Measurements from ENCODE around the gene FRY.
"Not testable (repeated sequence)": the region's sequence is repeated elsewhere in the genome, so short reads cannot be mapped to it uniquely, and the experiment has no call there.

Gene FRY

GRCh38 chr13:32044446-32044845 is 12.9 kb downstream of the FRY start:
- DNase-seq = no peak

- DNase-seq = no peak
Observed at GRCh38 chr13:32045537-32045936, 14.0 kb downstream of the FRY start.

- DNase-seq = peak; percentile 22
Observed at GRCh38 chr13:32045982-32046785, 14.6 kb downstream of the FRY start.

GRCh38 chr13:32047088-32047487 is 15.5 kb downstream of the FRY start:
- DNase-seq = no peak

- DNase-seq = peak; percentile 6
Observed at GRCh38 chr13:32047793-32048192, 16.2 kb downstream of the FRY start.

- no peak for DNase-seq
Observed at GRCh38 chr13:32048816-32049215, 17.2 kb downstream of the FRY start.

- DNase-seq = no peak
Observed at GRCh38 chr13:32051156-32051555, 19.6 kb downstream of the FRY start.

- no peak for DNase-seq
Observed at GRCh38 chr13:32056316-32056715, 24.7 kb downstream of the FRY start.

GRCh38 chr13:32057325-32057724 is 25.8 kb downstream of the FRY start:
- not testable (repeated sequence) for DNase-seq

GRCh38 chr13:32059511-32059984 is 28.0 kb downstream of the FRY start:
- no peak for DNase-seq

GRCh38 chr13:32060401-32060878 is 28.9 kb downstream of the FRY start:
- DNase-seq = no peak

- DNase-seq = no peak
Observed at GRCh38 chr13:32063619-32064233, 32.2 kb downstream of the FRY start.

- DNase-seq = no peak
Observed at GRCh38 chr13:32067149-32067961, 35.8 kb downstream of the FRY start.

GRCh38 chr13:32068255-32068654 is 36.7 kb downstream of the FRY start:
- DNase-seq = no peak

- DNase-seq = no peak
Observed at GRCh38 chr13:32073180-32073864, 41.7 kb downstream of the FRY start.

GRCh38 chr13:32075170-32075851 is 43.7 kb downstream of the FRY start:
- DNase-seq = no peak

GRCh38 chr13:32079587-32079986 is 48.0 kb downstream of the FRY start:
- DNase-seq = no peak

GRCh38 chr13:32080328-32080744 is 48.8 kb downstream of the FRY start:
- no peak for DNase-seq

- no peak for DNase-seq
Observed at GRCh38 chr13:32081591-32081990, 50.0 kb downstream of the FRY start.

- DNase-seq = no peak
Observed at GRCh38 chr13:32086366-32086765, 54.8 kb downstream of the FRY start.

GRCh38 chr13:32086791-32087441 is 55.3 kb downstream of the FRY start:
- no peak for DNase-seq

Data from CD4-positive, alpha-beta T cell treated with Interleukin-17A for 1 hour (primary cell).